SU-DHL-6 (cell line): ENCODE results near the gene SULT2B1.
"Not testable (repeated sequence)": the region's sequence is repeated elsewhere in the genome, so short reads cannot be mapped to it uniquely, and the experiment has no call there.

ENCODE experiments used
- H2AFZ ChIP-seq: fragments of 200-600 bp; sonication (generic); 2 replicates; pipeline ENCODE4 v1.6.1; 2014; ENCODE audit warnings: low read depth, mild to moderate bottlenecking, moderate library complexity, mixed read lengths, antibody characterized with exemption, low read length; ENCODE audit not compliant: severe bottlenecking
- H3F3A ChIP-seq: fragments of 200-600 bp; shearing (Covaris generic); 2 replicates; pipeline ENCODE4 v1.6.0; 2016; ENCODE audit warnings: antibody characterized with exemption, mild to moderate bottlenecking; ENCODE audit not compliant: insufficient read depth
- H3K27ac ChIP-seq: fragments of 200-600 bp; sonication (generic); 2 replicates; pipeline ENCODE4 v1.5.1; 2016; ENCODE audit warnings: low read depth, mild to moderate bottlenecking, low read length, moderate library complexity, mixed read lengths
- H3K27me3 ChIP-seq: fragments of 200-600 bp; sonication (generic), shearing (Covaris generic); 2 replicates; pipeline ENCODE4 v1.6.0; 2014; ENCODE audit warnings: mild to moderate bottlenecking, low read length
- H3K36me3 ChIP-seq: fragments of 200-600 bp; sonication (generic); 2 replicates; pipeline ENCODE4 v1.6.1; 2014; ENCODE audit warnings: mild to moderate bottlenecking, low read length, mixed read lengths
- H3K4me2 ChIP-seq: fragments of 300-600, 200-600 bp; shearing (Covaris generic), sonication (generic); 2 replicates; pipeline ENCODE4 v1.6.0; 2014; ENCODE audit warnings: low read length, low read depth, mild to moderate bottlenecking; ENCODE audit not compliant: poor library complexity, severe bottlenecking
- H3K4me3 ChIP-seq: fragments of 200-600 bp; sonication (generic); 2 replicates; pipeline ENCODE4 v1.5.1; 2014; ENCODE audit warnings: antibody characterized with exemption, low read length, mild to moderate bottlenecking, mixed read lengths; ENCODE audit not compliant: insufficient read depth, poor library complexity, severe bottlenecking
- H3K79me2 ChIP-seq: fragments of 200-600 bp; sonication (generic); 2 replicates; pipeline ENCODE4 v1.6.1; 2014; ENCODE audit warnings: mild to moderate bottlenecking, low read length, moderate library complexity; ENCODE audit not compliant: insufficient read depth
- H3K9ac ChIP-seq: fragments of 200-600 bp; sonication (generic); 2 replicates; pipeline ENCODE4 v1.7.0; 2014; ENCODE audit warnings: mild to moderate bottlenecking, low read length
- H3K9me2 ChIP-seq: fragments of 200-600 bp; sonication (generic); replicated peaks from 2 replicates; pipeline ENCODE4 v1.6.1; 2014; ENCODE audit warnings: low read length; ENCODE audit not compliant: insufficient read depth
- H3K9me3 ChIP-seq: fragments of 200-600 bp; sonication (generic); 2 replicates; pipeline ENCODE4 v1.6.1; 2014; ENCODE audit warnings: low read length, mixed read lengths; ENCODE audit not compliant: insufficient read depth
- H4K20me1 ChIP-seq: fragments of 200-600 bp; sonication (generic); 2 replicates; pipeline ENCODE4 v1.6.1; 2014; ENCODE audit warnings: low read depth, mild to moderate bottlenecking, antibody characterized with exemption, low read length, moderate library complexity, mixed read lengths
- EZH2phosphoT487 ChIP-seq: fragments of 200-600 bp; sonication (generic), shearing (Covaris generic); conservative IDR thresholded peaks from 2 replicates; pipeline ENCODE4 v1.6.1; 2018; ENCODE audit warnings: mild to moderate bottlenecking, antibody characterized with exemption, low read length, moderate library complexity, mixed read lengths
- TF ChIP-seq, protein P1 (sequence below): fragments of 200-600 bp; sonication (generic); IDR thresholded peaks from one replicate; pipeline ENCODE4 v1.5.1; 2017; ENCODE audit warnings: antibody characterized with exemption, mild to moderate bottlenecking, low read length, moderate library complexity; ENCODE audit not compliant: insufficient read depth, poor library complexity, severe bottlenecking

The SULT2B1 gene

DNA sequence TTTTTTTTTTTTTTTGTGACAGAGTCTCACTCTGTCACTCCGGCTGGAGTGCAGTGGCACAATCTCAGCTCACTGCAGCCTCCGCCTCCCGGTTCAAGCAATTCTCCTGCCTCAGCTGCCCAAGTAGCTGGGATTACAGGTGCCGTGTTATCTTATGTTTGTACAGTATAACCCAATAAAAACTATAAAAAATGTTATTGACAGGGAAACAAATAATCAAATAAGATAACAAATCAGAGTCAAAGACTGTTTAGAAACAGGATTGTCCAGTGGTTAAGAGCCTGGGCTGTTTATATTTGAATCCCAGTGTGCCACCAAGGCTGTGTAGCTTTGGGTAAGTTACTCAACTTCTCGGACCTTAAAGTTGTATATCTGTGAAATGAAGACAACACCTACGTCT, 21.2 kb upstream of the SULT2B1 start:
- no peak overlapping the region for H3K27ac ChIP-seq
- H3K9me3 ChIP-seq: no peaks in the 10 kb centered on the region
- no peaks in the 10 kb centered on the region for H3K36me3 ChIP-seq
- no peak overlapping the region for H2AFZ ChIP-seq
- no peaks in the 10 kb centered on the region for H3K79me2 ChIP-seq
- no peak overlapping the region for H3K4me3 ChIP-seq
- H3K4me2 ChIP-seq: no peak overlapping the region
- no peaks in the 10 kb centered on the region for H4K20me1 ChIP-seq
- H3F3A ChIP-seq: no peaks in the 10 kb centered on the region
- H3K9me2 ChIP-seq: no peaks in the 10 kb centered on the region
- TF ChIP-seq EZH2phosphoT487: no peak
- TF ChIP-seq, protein P1, sequence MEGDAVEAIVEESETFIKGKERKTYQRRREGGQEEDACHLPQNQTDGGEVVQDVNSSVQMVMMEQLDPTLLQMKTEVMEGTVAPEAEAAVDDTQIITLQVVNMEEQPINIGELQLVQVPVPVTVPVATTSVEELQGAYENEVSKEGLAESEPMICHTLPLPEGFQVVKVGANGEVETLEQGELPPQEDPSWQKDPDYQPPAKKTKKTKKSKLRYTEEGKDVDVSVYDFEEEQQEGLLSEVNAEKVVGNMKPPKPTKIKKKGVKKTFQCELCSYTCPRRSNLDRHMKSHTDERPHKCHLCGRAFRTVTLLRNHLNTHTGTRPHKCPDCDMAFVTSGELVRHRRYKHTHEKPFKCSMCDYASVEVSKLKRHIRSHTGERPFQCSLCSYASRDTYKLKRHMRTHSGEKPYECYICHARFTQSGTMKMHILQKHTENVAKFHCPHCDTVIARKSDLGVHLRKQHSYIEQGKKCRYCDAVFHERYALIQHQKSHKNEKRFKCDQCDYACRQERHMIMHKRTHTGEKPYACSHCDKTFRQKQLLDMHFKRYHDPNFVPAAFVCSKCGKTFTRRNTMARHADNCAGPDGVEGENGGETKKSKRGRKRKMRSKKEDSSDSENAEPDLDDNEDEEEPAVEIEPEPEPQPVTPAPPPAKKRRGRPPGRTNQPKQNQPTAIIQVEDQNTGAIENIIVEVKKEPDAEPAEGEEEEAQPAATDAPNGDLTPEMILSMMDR: no peak
- no peak overlapping the region for H3K9ac ChIP-seq
- no peaks in the 10 kb centered on the region for H3K27me3 ChIP-seq

DNA sequence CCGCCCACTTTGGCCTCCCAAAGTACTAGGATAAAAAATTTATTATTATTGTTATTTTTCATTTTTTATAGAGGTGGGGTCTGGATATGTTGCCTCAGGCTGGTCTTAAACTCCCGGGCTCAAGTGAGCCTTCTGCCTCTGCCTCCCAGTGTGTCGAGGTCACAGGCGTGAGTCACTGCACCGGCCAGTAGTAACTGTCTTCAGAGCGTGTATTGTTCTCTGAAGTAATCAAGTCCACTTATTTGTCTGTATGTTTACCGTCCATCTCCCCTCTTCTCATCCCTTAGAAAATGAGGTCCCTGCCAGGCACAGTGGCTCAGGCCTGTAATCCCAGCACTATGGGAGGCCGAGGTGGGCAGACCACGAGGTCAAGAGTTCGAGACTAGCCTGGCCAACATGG, 18.2 kb upstream of the SULT2B1 start:
- no peak overlapping the region for H3K4me2 ChIP-seq
- H3K9me2 ChIP-seq: no peaks in the 10 kb centered on the region
- no peaks in the 10 kb centered on the region for H3K79me2 ChIP-seq
- H3K4me3 ChIP-seq: no peak overlapping the region
- H2AFZ ChIP-seq: no peak overlapping the region
- no peaks in the 10 kb centered on the region for H3K9me3 ChIP-seq
- H3K27me3 ChIP-seq: no peaks in the 10 kb centered on the region
- no peaks in the 10 kb centered on the region for H3K36me3 ChIP-seq
- no peaks in the 10 kb centered on the region for H4K20me1 ChIP-seq
- no peak overlapping the region for H3K27ac ChIP-seq
- no peaks in the 10 kb centered on the region for H3F3A ChIP-seq
- no peak overlapping the region for H3K9ac ChIP-seq
- TF ChIP-seq EZH2phosphoT487: no peak
- TF ChIP-seq, protein P1: no peak

DNA sequence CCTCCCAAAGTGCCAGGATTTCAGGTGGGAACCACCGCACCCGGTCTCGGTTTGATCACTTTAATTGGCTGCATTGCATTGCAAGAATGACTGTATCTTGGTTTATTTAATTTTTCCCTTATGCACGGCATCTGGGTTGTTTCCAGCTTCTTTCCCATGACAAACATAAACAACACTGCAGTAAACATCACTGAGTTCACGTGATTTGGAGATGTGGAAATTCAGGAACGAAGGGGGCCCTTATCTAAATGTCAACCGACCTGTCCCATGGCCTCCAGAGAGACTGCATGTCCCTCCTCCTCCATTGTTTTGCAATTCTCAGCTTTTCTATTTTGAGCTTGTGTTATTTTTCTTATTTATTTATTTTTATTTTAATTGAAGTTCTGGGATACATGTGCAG, 14.4 kb upstream of the SULT2B1 start:
- Histone ChIP-seq H3K9ac (no peak overlapping the region), H3K4me3 (no peak overlapping the region), H3K9me2 (no peaks in the 10 kb centered on the region), H2AFZ (no peak overlapping the region), H3F3A (no peaks in the 10 kb centered on the region), H3K36me3 (no peaks in the 10 kb centered on the region), H3K79me2 (no peaks in the 10 kb centered on the region), H3K27me3 (no peaks in the 10 kb centered on the region), H3K9me3 (no peaks in the 10 kb centered on the region), H3K4me2 (no peak overlapping the region), H4K20me1 (no peaks in the 10 kb centered on the region), H3K27ac (no peak overlapping the region)
- TF ChIP-seq, protein P1: no peak
- no peak for TF ChIP-seq EZH2phosphoT487

DNA sequence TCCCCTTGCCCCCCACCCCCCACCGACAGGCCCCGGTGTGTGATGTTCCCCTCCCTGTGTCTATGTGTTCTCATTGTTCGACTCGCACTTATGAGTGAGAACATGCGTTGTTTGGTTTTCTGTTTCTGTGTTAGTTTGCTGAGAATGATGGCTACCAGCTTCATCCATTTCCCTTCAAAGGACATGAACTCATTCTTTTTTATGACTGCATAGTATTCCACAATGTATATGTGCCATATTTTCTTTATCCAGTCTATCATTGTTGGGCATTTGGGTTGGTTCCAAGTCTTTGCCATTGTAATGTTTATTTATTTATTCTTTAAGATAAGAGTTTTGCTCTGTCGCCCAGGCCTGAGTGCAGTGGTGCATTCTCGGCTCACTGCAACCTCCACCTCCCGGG, 13.9 kb upstream of the SULT2B1 start:
- not testable (repeated sequence) for H3K9ac ChIP-seq, H3K36me3 ChIP-seq, H3K27me3 ChIP-seq, H3K9me3 ChIP-seq, H3K27ac ChIP-seq, H4K20me1 ChIP-seq, H3F3A ChIP-seq, H3K9me2 ChIP-seq, H2AFZ ChIP-seq, H3K4me2 ChIP-seq, H3K4me3 ChIP-seq, H3K79me2 ChIP-seq
